RPMI7951 (cell line): Measurements from ENCODE around the gene SORCS2. TPM values are rescaled to one million over a fixed set of nuclear protein-coding genes. Genes with fewer than 3 reads are reported as not detected.

Source experiments
- DNase-seq: peaks from one replicate; pipeline ENCODE4 v3.0.0-alpha.2; 2012; ENCODE audit warnings: low read depth
- total RNA-seq: library from RNA; depleted of rRNA; stranded (reverse); fragments of >200 nt; shearing (Covaris generic); gene quantifications from 2 replicates; pipeline ENCODE4 v1.2.3, GENCODE V29; 2014; rRNA removed

The SORCS2 gene
- 2.0 and 2.9 TPM in 2 replicates for total RNA-seq

DNA sequence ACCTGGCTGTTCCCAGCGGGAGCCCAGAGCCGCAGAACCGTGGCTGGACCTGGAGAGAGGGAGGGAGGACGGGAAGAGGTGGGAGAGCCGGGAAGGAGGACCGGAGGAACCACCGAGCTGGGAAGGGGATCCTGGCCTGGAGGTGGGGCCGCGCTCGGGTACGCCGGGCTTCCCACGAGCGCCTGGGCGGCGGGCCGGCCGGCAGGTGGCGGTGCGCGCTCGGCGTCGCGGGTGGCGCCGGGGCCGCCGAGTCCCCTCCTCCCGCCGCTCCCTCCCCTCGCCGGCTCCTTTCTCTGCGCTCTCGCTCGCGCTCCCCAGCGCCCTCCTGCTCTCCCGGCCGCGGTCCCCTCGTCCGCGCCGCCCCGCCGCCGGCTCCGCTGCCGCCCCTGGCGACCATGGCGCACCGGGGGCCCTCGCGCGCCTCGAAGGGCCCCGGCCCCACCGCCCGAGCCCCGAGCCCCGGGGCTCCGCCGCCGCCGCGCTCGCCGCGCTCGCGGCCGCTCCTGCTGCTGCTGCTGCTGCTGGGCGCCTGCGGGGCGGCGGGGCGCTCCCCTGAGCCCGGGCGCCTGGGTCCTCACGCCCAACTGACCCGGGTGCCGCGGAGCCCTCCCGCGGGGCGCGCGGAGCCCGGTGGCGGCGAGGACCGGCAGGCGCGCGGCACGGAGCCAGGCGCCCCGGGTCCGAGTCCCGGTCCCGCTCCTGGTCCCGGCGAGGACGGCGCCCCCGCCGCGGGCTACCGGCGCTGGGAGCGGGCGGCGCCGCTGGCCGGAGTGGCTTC lies at the start of gene SORCS2:
Gene SORCS2 (plus strand): TSS at position 287 of the 778 bp plus-strand sequence.
- peak; percentile 57 for DNase-seq

DNA sequence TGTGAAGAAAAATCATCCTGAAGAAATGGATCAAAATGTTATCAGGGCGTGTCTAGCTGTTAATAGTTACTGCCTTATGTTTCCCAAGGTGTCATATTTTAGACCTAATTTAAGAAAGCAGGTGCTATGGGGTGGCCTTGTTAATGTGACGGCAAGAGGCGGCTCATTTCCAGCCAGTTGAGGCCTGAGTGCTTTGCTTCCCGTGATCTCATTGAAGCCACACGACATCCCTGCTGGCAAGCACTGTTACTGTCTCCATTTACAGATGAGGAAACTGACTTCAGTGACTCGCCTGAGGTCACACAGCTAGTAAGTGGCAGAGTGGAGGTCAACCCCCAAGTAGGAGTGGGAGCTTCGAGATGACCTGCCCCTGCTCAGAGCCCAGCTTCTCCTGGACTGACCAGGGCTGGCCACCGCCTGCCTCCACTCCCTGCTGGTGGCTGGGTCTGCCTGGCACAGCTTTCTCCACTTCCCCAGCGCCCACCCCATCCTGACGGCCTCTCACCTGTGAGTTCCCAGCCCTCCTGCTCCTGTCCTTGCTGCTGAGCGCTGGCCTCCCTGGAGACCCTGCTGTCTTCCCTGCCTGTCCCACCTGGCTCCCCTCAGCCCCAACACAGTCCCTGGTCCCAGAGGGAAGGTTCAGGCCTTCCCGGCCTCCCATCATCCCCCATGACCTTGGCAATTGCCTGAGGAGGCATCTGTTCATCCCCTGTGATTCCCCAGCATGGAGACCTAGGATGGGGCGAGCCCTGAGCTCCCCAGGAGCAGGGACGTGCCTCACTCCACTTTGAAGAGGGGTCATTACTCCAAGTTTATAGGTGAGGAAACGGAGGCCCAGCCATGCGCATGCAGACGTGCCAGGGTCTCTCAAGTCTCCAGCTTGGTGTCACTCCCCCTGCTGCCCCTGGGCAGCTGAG lies 47.7 kb upstream of the SORCS2 start:
- no peak for DNase-seq

- DNase-seq = no peak
These were observed 46.9 kb upstream of the SORCS2 start for GRCh38 chr4:7145291-7145934.

GRCh38 chr4:7146059-7146785 lies 46.1 kb upstream of the SORCS2 start:
- DNase-seq = no peak

GRCh38 chr4:7146786-7147115 lies 45.6 kb upstream of the SORCS2 start:
- DNase-seq = no peak

- no peak for DNase-seq
These were observed 45.1 kb upstream of the SORCS2 start for GRCh38 chr4:7147261-7147660.

- no peak for DNase-seq
These were observed 44.6 kb upstream of the SORCS2 start for GRCh38 chr4:7147661-7148310.

DNA sequence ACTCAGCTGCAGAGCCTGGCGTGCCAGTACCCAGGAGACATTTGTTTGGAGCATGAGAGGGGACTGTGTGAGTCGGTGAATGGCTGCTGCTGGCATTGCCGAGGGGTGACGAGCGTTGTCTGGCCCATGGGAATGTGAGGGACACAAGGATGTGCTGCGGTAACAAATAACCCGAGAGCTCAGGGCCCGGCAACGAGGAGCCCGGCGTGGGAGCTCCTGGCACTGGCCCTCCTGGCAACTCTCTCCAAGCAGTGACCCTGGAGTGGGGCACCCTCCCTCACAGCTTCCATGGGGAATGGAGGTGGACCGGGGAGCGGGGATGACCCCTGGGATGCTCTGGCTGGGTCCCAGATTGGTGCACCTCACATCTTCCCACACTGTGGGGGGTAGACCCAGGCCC lies 44.0 kb upstream of the SORCS2 start:
- DNase-seq = no peak

DNA sequence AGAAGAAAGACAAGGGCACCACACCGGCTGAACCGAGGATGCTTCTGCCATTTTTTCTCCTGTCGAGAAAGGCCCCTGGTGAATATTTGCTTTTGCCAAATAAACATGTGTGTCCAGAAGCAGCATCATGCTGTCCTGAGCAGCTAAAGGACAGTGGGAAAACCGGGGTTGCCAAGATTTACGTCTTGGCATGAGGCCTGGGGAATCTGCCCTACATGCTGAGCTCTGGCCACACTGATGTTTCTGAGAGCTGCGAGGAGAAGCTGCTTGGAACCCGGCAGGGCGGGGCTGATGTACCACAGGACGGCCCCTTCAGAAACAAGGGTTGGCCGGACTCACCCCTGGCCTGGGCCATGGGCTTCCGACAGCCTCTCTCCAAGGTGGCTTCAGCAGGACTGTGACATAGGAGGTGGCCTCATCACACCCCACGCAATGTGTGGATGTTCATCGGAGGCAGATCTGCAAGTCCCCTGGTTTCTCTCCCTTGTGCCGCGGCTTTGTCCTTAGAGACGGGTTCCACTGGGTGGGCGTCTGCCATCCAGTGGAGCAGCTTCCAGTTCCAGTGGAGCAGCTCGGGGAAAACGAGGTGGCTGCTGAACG lies 42.2 kb upstream of the SORCS2 start:
- no peak for DNase-seq

DNA sequence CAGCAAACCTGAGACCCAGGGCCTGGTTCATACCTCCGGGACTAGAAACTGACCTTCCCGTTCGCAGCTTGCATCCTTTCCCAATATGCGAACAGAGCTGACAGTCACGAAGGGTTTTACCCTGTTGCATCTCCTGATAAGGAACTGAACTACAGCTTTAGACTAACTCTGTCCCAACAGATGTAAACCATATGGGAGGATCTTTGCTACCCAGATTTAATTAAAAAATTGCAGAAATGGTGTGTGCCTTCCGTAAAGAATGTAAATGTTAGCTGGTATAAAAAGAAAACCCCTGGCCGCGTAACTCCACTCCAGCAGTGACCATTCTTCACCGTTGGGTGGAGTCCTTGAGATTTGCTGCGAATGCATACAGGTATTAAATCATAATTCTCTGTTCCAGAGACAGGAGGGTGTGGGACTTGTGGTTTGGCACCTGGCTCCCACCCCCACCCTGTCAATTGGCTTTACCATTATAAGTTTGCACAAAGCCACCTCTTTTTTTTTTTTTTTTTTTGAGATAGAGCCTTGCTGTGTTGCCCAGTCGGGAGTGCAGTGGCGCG lies 40.6 kb upstream of the SORCS2 start:
- no peak for DNase-seq

- no peak for DNase-seq
These were observed 38.6 kb upstream of the SORCS2 start for GRCh38 chr4:7153711-7154110.

- no peak for DNase-seq
These were observed 37.9 kb upstream of the SORCS2 start for GRCh38 chr4:7154351-7154981.

- no peak for DNase-seq
These were observed 36.7 kb upstream of the SORCS2 start for GRCh38 chr4:7155590-7156071.

DNA sequence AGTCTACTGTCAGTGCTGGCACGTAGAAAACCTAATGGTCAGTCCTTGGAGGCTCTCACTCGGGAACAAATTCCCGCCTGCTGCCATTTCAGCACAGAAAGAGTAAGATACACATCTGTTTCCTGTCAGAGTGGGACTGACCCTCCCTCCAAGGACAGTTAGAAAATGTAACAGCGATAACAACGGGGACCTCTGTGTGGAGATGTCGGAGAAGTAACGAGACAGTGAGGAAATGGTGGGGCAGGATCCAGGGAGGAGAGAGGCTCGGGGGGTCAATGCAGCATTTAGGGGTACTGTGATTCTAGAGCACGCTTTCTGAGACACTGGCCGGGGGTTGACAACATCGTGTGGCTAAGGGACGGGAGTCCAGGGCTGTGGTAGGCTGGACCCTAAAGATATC lies 36.0 kb upstream of the SORCS2 start:
- no peak for DNase-seq

DNA sequence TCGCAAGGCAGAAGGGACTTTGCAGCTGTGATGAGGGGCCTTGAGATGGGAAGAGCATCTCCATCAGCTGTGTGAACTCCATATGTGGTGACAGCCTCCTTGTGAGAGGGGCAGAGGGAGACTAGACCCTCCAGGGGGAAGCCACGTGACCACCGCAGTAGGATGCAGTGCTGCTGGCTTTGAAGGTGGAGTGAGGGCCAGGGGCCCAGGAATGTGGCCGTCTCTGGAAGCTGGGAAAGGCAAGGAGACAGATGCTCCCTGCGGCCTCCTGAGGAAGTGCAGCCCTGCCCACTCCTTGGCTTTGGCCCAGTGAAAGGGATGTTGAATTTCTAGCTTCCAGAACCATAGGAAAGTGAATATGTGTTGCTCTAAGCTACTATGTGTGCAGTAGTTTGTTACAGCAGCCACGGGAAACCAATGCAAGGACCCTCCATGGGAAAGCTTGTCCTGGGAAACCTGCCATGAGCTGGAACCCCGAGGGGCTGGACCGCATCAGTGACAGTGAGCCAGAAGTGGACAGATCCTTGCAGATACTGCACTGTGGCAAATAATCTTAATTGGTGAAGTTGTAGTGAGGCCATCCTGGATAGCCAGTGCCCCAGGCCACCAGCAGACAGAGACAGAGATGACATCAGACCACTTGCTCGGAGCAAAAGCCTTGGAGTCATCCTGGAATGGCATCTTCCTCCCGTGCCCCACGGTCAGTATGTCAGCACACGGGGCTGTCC lies 35.4 kb upstream of the SORCS2 start:
- no peak for DNase-seq

DNA sequence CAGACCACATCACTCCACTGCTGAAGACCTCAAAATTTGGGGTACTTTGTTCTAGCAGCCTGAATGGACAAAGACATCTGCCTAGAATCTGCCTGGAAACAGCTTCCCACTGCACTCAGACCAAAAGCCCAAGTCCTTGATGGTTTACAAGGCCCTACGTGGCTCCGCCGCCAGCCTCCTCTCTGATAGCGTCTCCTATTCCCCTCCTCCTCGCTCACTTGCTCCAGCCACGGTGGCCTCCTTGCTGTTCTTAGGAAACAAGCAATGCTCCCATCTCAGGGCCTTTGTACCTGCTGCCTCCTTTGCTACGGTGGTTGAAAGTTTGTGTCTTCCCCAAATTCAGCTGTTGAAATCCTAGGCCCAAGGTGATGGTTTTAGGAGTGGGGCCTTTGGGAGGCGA lies 34.7 kb upstream of the SORCS2 start:
- DNase-seq = no peak

DNA sequence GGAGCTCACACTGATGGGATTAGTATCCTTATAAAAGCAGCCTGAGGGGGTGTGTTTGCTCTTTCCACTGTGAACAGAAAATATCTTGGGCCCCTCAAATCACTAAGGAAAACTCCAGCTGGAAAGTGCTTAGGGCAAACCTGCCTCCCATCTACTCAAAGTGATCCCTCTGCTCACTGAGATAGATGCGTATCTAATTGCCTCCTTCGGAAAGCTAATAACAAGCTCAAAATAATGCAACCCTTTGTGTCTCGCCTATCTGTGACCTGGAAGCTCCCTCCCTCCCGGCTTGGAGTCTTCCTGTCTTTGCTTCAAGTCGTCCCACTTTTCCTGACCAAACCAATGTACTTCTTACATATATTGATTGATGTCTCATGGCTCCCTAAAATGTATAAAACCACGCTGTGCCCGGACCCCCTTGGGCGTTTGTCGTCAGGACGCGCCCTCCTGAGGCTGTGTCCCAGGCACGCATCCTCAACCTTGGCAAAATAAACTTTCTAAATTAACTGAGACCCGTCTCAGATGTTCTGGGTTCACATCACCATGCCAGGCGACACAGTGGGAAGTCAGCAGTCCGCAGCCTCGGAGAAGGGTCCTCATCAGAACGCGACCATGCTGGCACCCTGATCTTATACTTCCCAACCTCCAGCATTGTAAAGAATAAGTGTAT lies 34.1 kb upstream of the SORCS2 start:
- DNase-seq = no peak

GRCh38 chr4:7158991-7159390 lies 33.3 kb upstream of the SORCS2 start:
- no peak for DNase-seq

GRCh38 chr4:7159923-7160322 lies 32.4 kb upstream of the SORCS2 start:
- DNase-seq = no peak
